Measurements from ENCODE around the gene ARL6IP4.

- TF ChIP-seq RFX5 (IDR thresholded peaks at IDR 0.05; ENCODE audit: low read depth, low read length), result no peak
- no peak for TF ChIP-seq RAD21 (IDR thresholded peaks at IDR 0.05; ENCODE audit: low read length)
- TF ChIP-seq CTCF (conservative IDR thresholded peaks at IDR 0.05; ENCODE audit: low read depth, low read length), result no peak
These were observed 41.5 kb downstream of the ARL6IP4 start for GRCh38 chr12:123021688-123022604.

Measured in IMR-90 (cell line).